H9 (cell line): ENCODE data around the gene SLC2A14. TPM values are rescaled to one million over a fixed set of nuclear protein-coding genes. Genes with fewer than 3 reads are reported as not detected.
"Not testable (repeated sequence)": the region's sequence is repeated elsewhere in the genome, so short reads cannot be mapped to it uniquely, and the experiment has no call there.

Experiments used
- DNase-seq: peaks from one replicate; pipeline ENCODE4 v3.0.0-alpha.2; 2017
- H2AFZ ChIP-seq: one replicate; pipeline ENCODE4 v1.6.1; 2013; ENCODE audit warnings: mild to moderate bottlenecking, low read length, control low read depth, moderate library complexity
- H2AK5ac ChIP-seq: 2 replicates; pipeline ENCODE4 v1.6.1; 2013; ENCODE audit warnings: low read length, control low read depth, mixed read lengths; ENCODE audit not compliant: insufficient read length
- H2BK120ac ChIP-seq: one replicate; pipeline ENCODE4 v1.6.1; 2013; ENCODE audit warnings: low read depth, mild to moderate bottlenecking, low read length, control low read depth, inconsistent platforms; ENCODE audit not compliant: poor library complexity, severe bottlenecking
- H2BK12ac ChIP-seq: 2 replicates; pipeline ENCODE4 v1.6.1; 2013; ENCODE audit warnings: low read length, control low read depth, mixed read lengths, low read depth; ENCODE audit not compliant: insufficient read length
- H2BK15ac ChIP-seq: 2 replicates; pipeline ENCODE4 v1.6.1; 2013; ENCODE audit warnings: low read depth, low read length, control low read depth
- H2BK20ac ChIP-seq: one replicate; pipeline ENCODE4 v1.6.1; 2013; ENCODE audit warnings: low read depth, mild to moderate bottlenecking, low read length, control low read depth, inconsistent platforms; ENCODE audit not compliant: poor library complexity, severe bottlenecking
- H2BK5ac ChIP-seq: 2 replicates; pipeline ENCODE4 v1.6.1; 2013; ENCODE audit warnings: low read length, control low read depth, mixed read lengths; ENCODE audit not compliant: insufficient read length
- H3K14ac ChIP-seq: 2 replicates; pipeline ENCODE4 v1.6.1; 2013; ENCODE audit warnings: low read length, control low read depth; ENCODE audit not compliant: insufficient read depth
- H3K18ac ChIP-seq: 2 replicates; pipeline ENCODE4 v1.6.1; 2013; ENCODE audit warnings: low read depth, mild to moderate bottlenecking, mixed read lengths, low read length, control low read depth; ENCODE audit not compliant: insufficient read length
- H3K23ac ChIP-seq: 2 replicates; pipeline ENCODE4 v1.6.1; 2013; ENCODE audit warnings: low read length, control low read depth, mixed read lengths, low read depth; ENCODE audit not compliant: insufficient read length
- H3K23me2 ChIP-seq: 2 replicates; pipeline ENCODE4 v1.6.1; 2013; ENCODE audit warnings: low read depth, mild to moderate bottlenecking, mixed read lengths, low read length, control low read depth; ENCODE audit not compliant: insufficient read length, poor library complexity, severe bottlenecking
- H3K27ac ChIP-seq: 2 replicates; pipeline ENCODE4 v1.5.1; 2013; ENCODE audit warnings: low read length, control low read depth, mixed read lengths, low read depth; ENCODE audit not compliant: insufficient read length
- H3K27me3 ChIP-seq: 2 replicates; pipeline ENCODE4 v1.6.1; 2013; ENCODE audit warnings: low read length, control low read depth, inconsistent platforms; ENCODE audit not compliant: insufficient read depth
- H3K4ac ChIP-seq: 2 replicates; pipeline ENCODE4 v1.6.1; 2013; ENCODE audit warnings: low read depth, mild to moderate bottlenecking, control low read depth, inconsistent platforms, low read length, moderate library complexity
- H3K4me1 ChIP-seq: 2 replicates; pipeline ENCODE4 v1.6.1; 2013; ENCODE audit warnings: low read length, control low read depth, inconsistent platforms; ENCODE audit not compliant: insufficient read depth
- H3K4me2 ChIP-seq: 2 replicates; pipeline ENCODE4 v1.6.1; 2013; ENCODE audit warnings: low read length, control low read depth, mixed read lengths; ENCODE audit not compliant: insufficient read length, insufficient read depth
- H3K56ac ChIP-seq: 2 replicates; pipeline ENCODE4 v1.6.1; 2013; ENCODE audit warnings: low read depth, mild to moderate bottlenecking, mixed read lengths, low read length, control low read depth; ENCODE audit not compliant: insufficient read length
- H3K79me1 ChIP-seq: 2 replicates; pipeline ENCODE4 v1.6.1; 2013; ENCODE audit warnings: low read depth, mild to moderate bottlenecking, moderate library complexity, low read length, control low read depth, inconsistent platforms; ENCODE audit not compliant: insufficient read depth, poor library complexity, severe bottlenecking
- H3K79me2 ChIP-seq: 2 replicates; pipeline ENCODE4 v1.6.1; 2013; ENCODE audit warnings: low read length, control low read depth, inconsistent platforms; ENCODE audit not compliant: insufficient read depth
- H3K9ac ChIP-seq: 2 replicates; pipeline ENCODE4 v1.6.1; 2013; ENCODE audit warnings: low read length, control low read depth, mixed read lengths; ENCODE audit not compliant: insufficient read length; ENCODE audit errors: extremely low read depth
- H3K9me3 ChIP-seq: one replicate; pipeline ENCODE4 v1.6.1; 2013; ENCODE audit warnings: low read depth, low read length, inconsistent platforms; ENCODE audit not compliant: control insufficient read depth
- H3T11ph ChIP-seq: one replicate; pipeline ENCODE4 v1.6.1; 2013; ENCODE audit warnings: mild to moderate bottlenecking, low read length, control low read depth, inconsistent platforms
- H4K20me1 ChIP-seq: one replicate; pipeline ENCODE4 v1.6.1; 2013; ENCODE audit not compliant: control insufficient read depth, insufficient read length, insufficient read depth
- H4K5ac ChIP-seq: 2 replicates; pipeline ENCODE4 v1.6.1; 2013; ENCODE audit warnings: low read depth, mild to moderate bottlenecking, mixed read lengths, low read length, control low read depth; ENCODE audit not compliant: insufficient read length
- H4K8ac ChIP-seq: replicated peaks from 2 replicates; pipeline ENCODE4 v1.6.1; 2013; ENCODE audit warnings: low read length, control low read depth, mixed read lengths, low read depth; ENCODE audit not compliant: insufficient read length
- H4K91ac ChIP-seq: 2 replicates; pipeline ENCODE4 v1.6.1; 2013; ENCODE audit warnings: low read depth, mild to moderate bottlenecking, moderate library complexity, mixed read lengths, low read length, control low read depth; ENCODE audit not compliant: insufficient read length
- H3K27ac Mint-ChIP-seq, 3 experiments: 2 replicates in 2 of 3; 3 replicates in 1 of 3; pipeline ENCODE4 v1.8.0; 2020 to 2021; ENCODE audit warnings: mixed read lengths in 3 of 3, mild to moderate bottlenecking in 1 of 3, moderate library complexity in 1 of 3
- H3K27me3 Mint-ChIP-seq: 2 replicates; pipeline ENCODE4 v1.8.0; 2021; ENCODE audit warnings: low read depth, mild to moderate bottlenecking, moderate library complexity, mixed read lengths
- H3K36me3 Mint-ChIP-seq, 3 experiments: 2 replicates in 2 of 3; 3 replicates in 1 of 3; pipeline ENCODE4 v1.8.0; 2020 to 2021; ENCODE audit warnings: low read depth in 3 of 3, mixed read lengths in 3 of 3; ENCODE audit not compliant: insufficient read depth in 1 of 3
- H3K4me1 Mint-ChIP-seq, 2 experiments: 2 replicates each; pipeline ENCODE4 v1.8.0; 2020; ENCODE audit warnings: mixed read lengths in 2 of 2
- H3K4me3 Mint-ChIP-seq, 2 experiments: 2 replicates in 1 of 2; 3 replicates in 1 of 2; pipeline ENCODE4 v1.8.0; 2020 to 2021; ENCODE audit warnings: mild to moderate bottlenecking in 2 of 2, mixed read lengths in 2 of 2, moderate library complexity in 1 of 2
- H3K9me3 Mint-ChIP-seq, 2 experiments: 2 replicates in 1 of 2; 3 replicates in 1 of 2; pipeline ENCODE4 v1.8.0; 2020; ENCODE audit warnings: mild to moderate bottlenecking in 2 of 2, mixed read lengths in 2 of 2, moderate library complexity in 1 of 2
- CTCF ChIP-seq: fragments of 200-600 bp; sonication (generic); conservative IDR thresholded peaks from 3 replicates; pipeline ENCODE4 v1.8.0; 2021; ENCODE audit warnings: antibody characterized with exemption, mild to moderate bottlenecking
- WGBS: extraction: QIAGEN DNeasy Blood & Tissue Kit; methylation state at CpG from one replicate; pipeline ENCODE4 v1.1.7; 2013; ENCODE audit warnings: missing lambda C conversion rate, low lambda C conversion rate, mixed read lengths; ENCODE audit not compliant: insufficient read length; ENCODE audit errors: extremely low coverage; 5-methylcytosine and 5-hydroxymethylcytosine counted together
- total RNA-seq: library from RNA; stranded (reverse); gene quantifications from 2 replicates; pipeline ENCODE4 v1.2.1, GENCODE V29; 2021

Gene SLC2A14
- total RNA-seq, 1 experiment from 2014 or later, result 19.1 TPM

DNA sequence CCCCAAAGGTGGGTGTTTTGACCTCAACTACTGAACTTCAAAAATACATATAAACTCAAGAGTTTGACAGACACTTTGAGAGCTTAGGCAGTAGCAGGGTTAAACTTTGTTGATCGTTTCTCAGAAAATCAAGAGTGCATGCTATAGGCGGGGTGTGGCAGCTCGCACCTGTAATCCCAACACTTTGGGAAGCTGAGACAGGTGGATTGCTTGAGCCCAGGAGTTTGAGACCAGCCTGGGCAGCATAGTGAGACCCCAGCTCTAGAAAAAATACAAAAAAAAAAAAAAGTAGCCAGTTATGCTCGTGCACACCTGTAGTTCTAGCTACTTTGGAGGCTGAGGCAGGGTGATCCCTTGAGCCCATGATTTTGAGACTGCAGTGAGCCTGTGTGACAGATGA lies 71.3 kb downstream of the SLC2A14 start:
- no peaks in the 10 kb centered on the region for H3K27me3 ChIP-seq
- H3K27ac Mint-ChIP-seq, result peak overlapping the region; percentile 40 to 78 (median 73); a peak in 3 of 7 replicates

GRCh38 chr12:7798750-7799308 lies 73.9 kb downstream of the SLC2A14 start:
- H3K27me3 Mint-ChIP-seq, H3T11ph ChIP-seq, H3K9me3 ChIP-seq, H3K4me2 ChIP-seq, H3K23ac ChIP-seq, H4K20me1 ChIP-seq, H3K79me2 ChIP-seq, H2BK20ac ChIP-seq, H2BK15ac ChIP-seq, H3K79me1 ChIP-seq, H2BK5ac ChIP-seq, H4K91ac ChIP-seq, H3K56ac ChIP-seq, H3K9me3 Mint-ChIP-seq, H3K18ac ChIP-seq, H2BK12ac ChIP-seq, H3K4me1 ChIP-seq, H2AFZ ChIP-seq, H3K4ac ChIP-seq, H3K9ac ChIP-seq, H3K27me3 ChIP-seq, H3K14ac ChIP-seq, DNase-seq, H4K5ac ChIP-seq, H2AK5ac ChIP-seq, H4K8ac ChIP-seq, H3K23me2 ChIP-seq, H2BK120ac ChIP-seq: not testable (repeated sequence)
- H3K4me1 Mint-ChIP-seq, result peaks cover 27 to 30% of the 10 kb centered on the region in 2 experiments
- peak overlapping the region; percentile 93 for H3K27ac ChIP-seq
- peak overlapping the region; percentile 93 to 98 (median 98) for H3K27ac Mint-ChIP-seq
- H3K36me3 Mint-ChIP-seq, result peaks cover 31 to 65% (median 33%) of the 10 kb centered on the region in 3 experiments; a peak in 6 of 7 replicates
- H3K4me3 Mint-ChIP-seq, result peak overlapping the region; percentile 0 to 3; a peak in 3 of 5 replicates
- WGBS, result no CpG with 5 or more reads among the region's 4 CpGs

More for the DNA sequence above, 71.3 kb downstream of the SLC2A14 start:
- H3K27me3 Mint-ChIP-seq, result no peaks in the 10 kb centered on the region
- Histone ChIP-seq H4K20me1 (no peaks in the 10 kb centered on the region), H3K27ac (no peak overlapping the region), H3K4ac (no peak overlapping the region), H4K8ac (no peak overlapping the region), H2BK120ac (no peak overlapping the region), H3T11ph (no peak overlapping the region), H4K5ac (no peak overlapping the region), H2BK5ac (no peak overlapping the region), H3K23ac (no peak overlapping the region), H3K4me1 (no peaks in the 10 kb centered on the region; the same call in 1 of the 2 replicates), H3K23me2 (no peaks in the 10 kb centered on the region), H3K4me2 (no peak overlapping the region), H3K56ac (no peak overlapping the region), H4K91ac (no peak overlapping the region), H3K18ac (no peak overlapping the region), H2BK20ac (no peak overlapping the region), H3K14ac (no peak overlapping the region), H3K79me2 (no peaks in the 10 kb centered on the region), H3K9ac (no peak overlapping the region), H3K79me1 (no peaks in the 10 kb centered on the region), H2AFZ (no peak overlapping the region), H2BK15ac (no peak overlapping the region), H2AK5ac (peak overlapping the region; percentile 14), H2BK12ac (no peak overlapping the region), H3K9me3 (no peaks in the 10 kb centered on the region)
- no CpG with 5 or more reads among the region's 4 CpGs for WGBS
- peaks cover 20 to 49% (median 22%) of the 10 kb centered on the region in 3 experiments; a peak in 6 of 7 replicates for H3K36me3 Mint-ChIP-seq
- no peak for TF ChIP-seq CTCF
- H3K4me3 Mint-ChIP-seq, result no peak overlapping the region
- no peak for DNase-seq
- no peaks in the 10 kb centered on the region for H3K9me3 Mint-ChIP-seq
- H3K4me1 Mint-ChIP-seq, result peaks cover 28 to 37% of the 10 kb centered on the region in 2 experiments
